Stimulated activated CD4-positive, alpha-beta T cell treated with anti-CD3 and anti-CD28 coated beads, Interleukin-4, amount 100 ng/mL, for 24 hours (primary cell): ENCODE results near the gene FLVCR2.
"Not testable (repeated sequence)": the region's sequence is repeated elsewhere in the genome, so short reads cannot be mapped to it uniquely, and the experiment has no call there.

ENCODE experiments used
- DNase-seq: peaks from one replicate; pipeline ENCODE4 v3.0.0-alpha.2; 2020

The FLVCR2 gene

DNA sequence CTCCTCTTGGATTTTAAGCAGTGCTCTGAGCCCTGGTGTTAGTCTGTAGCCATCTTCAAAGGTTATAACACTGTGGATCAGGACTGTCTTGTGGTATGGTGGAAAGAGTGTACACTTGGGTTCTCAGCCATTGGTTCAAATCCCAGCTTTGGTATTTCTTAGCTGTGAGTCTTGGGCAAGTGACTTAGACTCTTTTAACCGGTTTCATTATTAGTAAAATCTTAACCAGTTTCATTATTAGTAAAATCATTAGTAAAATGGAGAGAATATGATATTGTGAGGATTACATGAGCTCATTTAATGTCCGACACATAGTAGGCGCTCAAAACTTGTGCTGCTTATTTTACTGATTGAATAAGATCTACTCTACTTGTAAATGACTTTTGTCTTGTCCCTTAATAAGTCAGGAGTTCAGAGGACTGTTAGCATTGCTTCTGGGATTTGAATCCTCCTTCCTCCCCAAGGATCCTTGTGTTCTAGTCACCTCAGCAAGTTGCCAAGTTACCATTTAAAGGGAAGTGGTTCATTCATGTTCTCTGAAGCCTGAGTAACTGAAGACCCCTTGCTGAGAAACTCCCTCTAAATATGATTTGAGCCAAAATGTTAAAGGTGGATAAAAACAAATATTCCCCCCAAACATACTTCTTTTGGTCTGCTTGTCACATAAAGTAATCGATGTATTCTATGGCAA, 95.1 kb downstream of the FLVCR2 start:
- no peak for DNase-seq

DNA sequence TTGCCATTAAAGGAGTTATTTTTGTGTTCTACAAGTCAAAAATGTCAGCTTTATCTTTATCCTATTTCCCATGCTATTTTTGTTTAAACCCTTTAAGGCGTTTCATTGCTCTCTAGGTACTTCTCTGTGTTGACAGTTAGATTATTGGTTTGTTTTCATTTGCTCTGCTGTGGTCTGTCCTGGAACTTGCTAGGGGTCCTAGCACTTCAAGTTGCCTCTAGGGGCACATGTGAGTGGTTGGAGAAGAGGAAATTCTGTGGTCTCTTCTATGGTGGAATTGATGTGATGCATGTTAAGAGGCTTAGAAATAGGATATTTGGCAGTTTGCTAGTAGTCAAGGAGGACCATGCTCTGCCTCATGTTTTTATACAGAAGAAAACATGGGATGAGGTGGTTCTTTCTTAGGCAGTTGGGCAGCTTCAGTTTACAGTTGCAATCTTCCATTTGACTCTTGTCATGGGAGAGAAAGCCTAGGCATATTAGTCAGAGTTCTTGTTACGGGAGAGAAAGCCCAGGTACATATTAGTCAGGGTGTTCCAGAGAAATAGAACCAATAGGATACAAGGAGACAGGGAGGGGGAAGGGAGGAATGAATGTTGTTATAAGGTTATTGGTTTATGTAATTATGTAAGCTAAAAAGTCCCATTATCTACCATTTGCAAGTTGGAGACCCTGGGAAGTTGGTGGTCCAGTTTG, 97.0 kb downstream of the FLVCR2 start:
- DNase-seq, result no peak

GRCh38 chr14:75685910-75686309, 107.5 kb downstream of the FLVCR2 start:
- no peak for DNase-seq

- no peak for DNase-seq
Measured at GRCh38 chr14:75689012-75689411, 110.6 kb downstream of the FLVCR2 start.

GRCh38 chr14:75690010-75690409, 111.6 kb downstream of the FLVCR2 start:
- DNase-seq, result no peak

DNA sequence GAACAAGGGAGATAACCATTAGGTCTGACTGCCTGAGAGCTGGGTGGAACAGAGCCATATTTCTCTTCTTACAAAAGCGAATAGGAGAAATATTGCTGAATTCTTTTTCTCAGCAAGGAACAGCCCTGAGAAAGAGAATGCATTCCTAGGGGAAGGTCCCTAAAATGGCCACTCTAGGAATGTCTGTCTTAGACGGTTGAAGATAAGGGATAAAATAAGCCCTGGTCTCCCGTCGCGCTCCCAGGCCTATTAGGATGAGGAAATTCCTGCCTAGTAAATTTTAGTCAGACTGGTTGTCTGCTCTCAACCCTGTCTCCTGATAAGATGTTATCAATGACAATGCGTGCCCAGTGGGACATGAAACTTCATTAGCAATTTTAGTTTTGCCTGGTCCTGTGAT, 116.6 kb downstream of the FLVCR2 start:
- not testable (repeated sequence) for DNase-seq

- DNase-seq, result no peak
Measured at GRCh38 chr14:75697386-75697785, 119.0 kb downstream of the FLVCR2 start.
